Small intestine (tissue), 7 donors: ENCODE data around the gene TSHZ2. TPM values are rescaled to one million over a fixed set of nuclear protein-coding genes. Genes with fewer than 3 reads are reported as not detected.

Source experiments
- DNase-seq, 2 donors: peaks; one replicate each; pipeline versions ENCODE4 v3.0.0 to v3.0.0-alpha.2; 2013
- FAIRE-seq: peaks from 2 replicates; lab custom pipeline; 2012; peaks lifted over from hg19 to GRCh38; lab: Jason Lieb, UNC
- H3K27ac ChIP-seq, 3 donors: one replicate each; pipeline ENCODE4 v1.5.1; 2013; ENCODE audit warnings: low read length in 2 of 3, mild to moderate bottlenecking in 2 of 3, control low read depth in 1 of 3, inconsistent platforms in 1 of 3, low read depth in 1 of 3, moderate library complexity in 1 of 3
- H3K27me3 ChIP-seq, 3 donors: one replicate each; pipeline ENCODE4 v1.6.1; 2013; ENCODE audit warnings: low read length in 3 of 3, inconsistent platforms in 1 of 3; ENCODE audit not compliant: control insufficient read depth in 3 of 3, insufficient read depth in 3 of 3
- H3K36me3 ChIP-seq, 3 donors: one replicate each; pipeline ENCODE4 v1.6.1; 2013; ENCODE audit warnings: low read length in 3 of 3, inconsistent platforms in 1 of 3, low read depth in 1 of 3, mild to moderate bottlenecking in 1 of 3, moderate library complexity in 1 of 3; ENCODE audit not compliant: control insufficient read depth in 3 of 3, insufficient read depth in 2 of 3
- H3K4me1 ChIP-seq, 3 donors: one replicate each; pipeline ENCODE4 v1.6.1; 2013; ENCODE audit warnings: low read length in 2 of 3, inconsistent platforms in 1 of 3, low read depth in 1 of 3, mild to moderate bottlenecking in 1 of 3, moderate library complexity in 1 of 3; ENCODE audit not compliant: control insufficient read depth in 3 of 3, insufficient read depth in 2 of 3
- H3K4me3 ChIP-seq, 3 donors: one replicate each; pipeline ENCODE4 v1.5.1; 2013; ENCODE audit warnings: low read length in 3 of 3, control low read depth in 1 of 3, inconsistent platforms in 1 of 3, low read depth in 1 of 3, mild to moderate bottlenecking in 1 of 3, moderate library complexity in 1 of 3
- H3K9me3 ChIP-seq, 2 donors: one replicate each; pipeline ENCODE4 v1.6.1; 2013; ENCODE audit warnings: low read depth in 1 of 2, low read length in 1 of 2; ENCODE audit not compliant: control insufficient read depth in 2 of 2, insufficient read depth in 1 of 2
- WGBS, 3 donors: extraction: QIAGEN DNeasy Blood & Tissue Kit; methylation state at CpG; one replicate each; pipeline ENCODE4 v1.1.7; 2013; 5-methylcytosine and 5-hydroxymethylcytosine counted together
- polyA plus RNA-seq, 4 donors: library from polyadenylated mRNA; stranded (reverse) in 3 of 4; unstranded in 1 of 4; fragments of 200-250 nt in 3 of 4; fragments of 120-200 nt in 1 of 4; gene quantifications; one replicate each; pipeline versions ENCODE4 v1.2.1 to v1.2.3, GENCODE V29; 2013
- donor health status: healthy with polysubstance abuse.
- donor health status: control.
- donor health status: control.
- donor health status: Bipolar disorder and iron deficiency.
- donor health status: healthy.

TSHZ2 gene
- polyA plus RNA-seq, 4 donors = 0.67 to 4.4 (median 2.1) TPM

GRCh38 chr20:53384392-53384791 is 412.2 kb downstream of the TSHZ2 start:
- Histone ChIP-seq H3K4me1 (no peaks in the 10 kb centered on the region), H3K27me3 (no peaks in the 10 kb centered on the region), H3K4me3 (no peak overlapping the region), H3K27ac (no peak overlapping the region), H3K36me3 (no peaks in the 10 kb centered on the region), H3K9me3 (no peaks in the 10 kb centered on the region)
- 68 to 81% (median 72%) methylated on average over 3 of the region's 3 CpGs for WGBS, 3 donors
- DNase-seq (no peak), FAIRE-seq (no peak)

- no peaks in the 10 kb centered on the region for H3K4me1 ChIP-seq
- DNase-seq = no peak
These were observed 414.0 kb downstream of the TSHZ2 start for GRCh38 chr20:53385941-53386767.

GRCh38 chr20:53387983-53388675 is 416.0 kb downstream of the TSHZ2 start:
- Histone ChIP-seq H3K27ac (no peak overlapping the region), H3K4me3 (no peak overlapping the region), H3K27me3 (no peaks in the 10 kb centered on the region), H3K36me3 (no peaks in the 10 kb centered on the region), H3K4me1 (no peaks in the 10 kb centered on the region), H3K9me3 (no peaks in the 10 kb centered on the region)
- DNase-seq (no peak), FAIRE-seq (no peak)
- WGBS, 3 donors = 79 to 88% (median 82%) methylated on average over 8 of the region's 8 CpGs

More at GRCh38 chr20:53385941-53386767, 414.0 kb downstream of the TSHZ2 start:
- Histone ChIP-seq H3K27ac (no peak overlapping the region), H3K36me3 (no peaks in the 10 kb centered on the region), H3K27me3 (no peaks in the 10 kb centered on the region), H3K4me3 (no peak overlapping the region), H3K9me3 (no peaks in the 10 kb centered on the region)
- no peak for FAIRE-seq
- WGBS, 3 donors = 81 to 90% (median 87%) methylated on average over 14 of the region's 14 CpGs

- WGBS, 3 donors = 87 to 93% (median 91%) methylated on average over 10 of the region's 10 CpGs
- FAIRE-seq = no peak
These were observed 417.6 kb downstream of the TSHZ2 start for GRCh38 chr20:53389516-53390300.

GRCh38 chr20:53390770-53391169 is 418.6 kb downstream of the TSHZ2 start:
- no peak for DNase-seq
- no peak overlapping the region for H3K27ac ChIP-seq
- no peaks in the 10 kb centered on the region for H3K4me1 ChIP-seq
- no peaks in the 10 kb centered on the region for H3K27me3 ChIP-seq
- H3K36me3 ChIP-seq = no peaks in the 10 kb centered on the region
- 86 to 97% (median 90%) methylated on average over 2 of the region's 2 CpGs for WGBS, 3 donors
- FAIRE-seq = no peak
- H3K4me3 ChIP-seq = no peak overlapping the region
- H3K9me3 ChIP-seq = no peaks in the 10 kb centered on the region

More at GRCh38 chr20:53389516-53390300, 417.6 kb downstream of the TSHZ2 start:
- Histone ChIP-seq H3K4me3 (no peak overlapping the region), H3K27ac (no peak overlapping the region), H3K9me3 (no peaks in the 10 kb centered on the region), H3K27me3 (no peaks in the 10 kb centered on the region), H3K36me3 (no peaks in the 10 kb centered on the region), H3K4me1 (no peaks in the 10 kb centered on the region)
- DNase-seq = no peak

GRCh38 chr20:53394433-53394832 is 422.3 kb downstream of the TSHZ2 start:
- Histone ChIP-seq H3K4me3 (no peak overlapping the region), H3K4me1 (no peaks in the 10 kb centered on the region), H3K36me3 (no peaks in the 10 kb centered on the region), H3K27me3 (no peaks in the 10 kb centered on the region), H3K9me3 (no peaks in the 10 kb centered on the region), H3K27ac (no peak overlapping the region)
- no peak for FAIRE-seq
- peak in 1 of 2 donors; percentile 22 for DNase-seq

- no peaks in the 10 kb centered on the region for H3K27me3 ChIP-seq
- FAIRE-seq = no peak
- H3K9me3 ChIP-seq = no peaks in the 10 kb centered on the region
- no peak for DNase-seq
- no peak overlapping the region for H3K27ac ChIP-seq
- H3K36me3 ChIP-seq = no peaks in the 10 kb centered on the region
- WGBS, 3 donors = 50 to 69% (median 64%) methylated on average over 5 of the region's 5 CpGs
- no peaks in the 10 kb centered on the region for H3K4me1 ChIP-seq
- no peak overlapping the region for H3K4me3 ChIP-seq
These were observed 423.2 kb downstream of the TSHZ2 start for GRCh38 chr20:53395188-53395923.

GRCh38 chr20:53399083-53399482 is 426.9 kb downstream of the TSHZ2 start:
- H3K36me3 ChIP-seq = no peaks in the 10 kb centered on the region
- DNase-seq (no peak), FAIRE-seq (no peak)
- no peaks in the 10 kb centered on the region for H3K9me3 ChIP-seq
- WGBS, 3 donors = 82 to 88% (median 84%) methylated on average over 7 of the region's 7 CpGs
- H3K27me3 ChIP-seq = no peaks in the 10 kb centered on the region
- H3K27ac ChIP-seq = no peak overlapping the region
- no peak overlapping the region for H3K4me3 ChIP-seq
- no peaks in the 10 kb centered on the region for H3K4me1 ChIP-seq
